ENCODE data around the gene EPS8L3. TPM values are rescaled to one million over a fixed set of nuclear protein-coding genes. Genes with fewer than 3 reads are reported as not detected.

The EPS8L3 gene
- total RNA-seq, 4 donors from 2014 or later, result not detected

DNA sequence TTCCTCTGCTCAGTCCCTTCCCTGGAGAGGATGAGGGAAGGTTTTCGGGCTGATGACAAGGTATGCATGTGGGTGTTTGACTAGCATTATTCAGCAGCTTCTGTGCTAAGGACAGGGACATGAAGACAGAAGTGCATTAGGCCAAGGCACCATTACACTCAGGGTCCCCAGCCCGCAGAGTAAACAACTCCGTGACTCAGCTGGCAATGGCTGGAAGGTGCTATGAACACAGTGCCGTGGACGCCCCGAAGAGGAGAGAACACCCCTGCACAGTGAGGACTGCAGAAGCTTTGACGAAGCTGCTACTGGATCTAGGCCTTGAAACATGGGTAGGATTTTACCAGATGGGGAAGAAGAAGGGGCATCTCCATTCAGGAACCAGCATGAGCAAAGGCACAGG lies 13.7 kb upstream of the EPS8L3 start:
- TF ChIP-seq POLR2A (IDR thresholded peaks at IDR 0.05), result no peak
- TF ChIP-seq, protein P1, sequence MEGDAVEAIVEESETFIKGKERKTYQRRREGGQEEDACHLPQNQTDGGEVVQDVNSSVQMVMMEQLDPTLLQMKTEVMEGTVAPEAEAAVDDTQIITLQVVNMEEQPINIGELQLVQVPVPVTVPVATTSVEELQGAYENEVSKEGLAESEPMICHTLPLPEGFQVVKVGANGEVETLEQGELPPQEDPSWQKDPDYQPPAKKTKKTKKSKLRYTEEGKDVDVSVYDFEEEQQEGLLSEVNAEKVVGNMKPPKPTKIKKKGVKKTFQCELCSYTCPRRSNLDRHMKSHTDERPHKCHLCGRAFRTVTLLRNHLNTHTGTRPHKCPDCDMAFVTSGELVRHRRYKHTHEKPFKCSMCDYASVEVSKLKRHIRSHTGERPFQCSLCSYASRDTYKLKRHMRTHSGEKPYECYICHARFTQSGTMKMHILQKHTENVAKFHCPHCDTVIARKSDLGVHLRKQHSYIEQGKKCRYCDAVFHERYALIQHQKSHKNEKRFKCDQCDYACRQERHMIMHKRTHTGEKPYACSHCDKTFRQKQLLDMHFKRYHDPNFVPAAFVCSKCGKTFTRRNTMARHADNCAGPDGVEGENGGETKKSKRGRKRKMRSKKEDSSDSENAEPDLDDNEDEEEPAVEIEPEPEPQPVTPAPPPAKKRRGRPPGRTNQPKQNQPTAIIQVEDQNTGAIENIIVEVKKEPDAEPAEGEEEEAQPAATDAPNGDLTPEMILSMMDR (IDR thresholded peaks at IDR 0.05), result no peak
- no peak for TF ChIP-seq EP300 (IDR thresholded peaks at IDR 0.05)
- TF ChIP-seq POLR2AphosphoS5 (IDR thresholded peaks at IDR 0.05), result no peak
- peak; percentile 48 to 60 for DNase-seq (ENCODE audit: low spot score in 2 of 2)
- H3K9me3 ChIP-seq, result no peaks in the 10 kb centered on the region
- no peak overlapping the region for H3K27ac ChIP-seq
- no peaks in the 10 kb centered on the region for H3K27me3 ChIP-seq
- WGBS, result 78% methylated on average over 7 of the region's 7 CpGs
- no peak overlapping the region for H3K4me3 ChIP-seq
- H3K36me3 ChIP-seq, result no peaks in the 10 kb centered on the region
- peaks cover 9% of the 10 kb centered on the region for H3K4me1 ChIP-seq

DNA sequence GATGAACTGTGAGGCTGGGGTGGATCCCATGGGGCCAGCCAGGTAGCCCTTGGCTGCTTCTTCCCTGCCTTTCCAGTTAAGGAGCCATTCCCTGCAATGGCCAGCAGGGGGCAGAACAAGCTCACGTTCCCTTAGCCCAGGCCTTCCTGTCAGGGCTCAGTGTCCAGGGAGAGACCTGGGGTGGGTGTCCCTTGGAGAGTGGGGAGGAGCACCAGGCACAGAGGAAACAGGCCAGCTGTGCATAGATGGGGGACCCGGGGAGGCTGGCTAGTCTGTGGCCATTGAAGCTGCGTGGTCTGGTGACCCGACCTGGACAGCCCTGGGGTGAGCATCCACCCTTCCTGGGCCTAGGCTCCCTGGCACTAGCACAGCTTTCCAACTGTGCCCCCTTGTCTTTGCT lies 13.2 kb upstream of the EPS8L3 start:
- WGBS, result 8% methylated on average over 2 of the region's 4 CpGs
- H3K9me3 ChIP-seq, result no peaks in the 10 kb centered on the region
- H3K4me3 ChIP-seq, result no peak overlapping the region
- TF ChIP-seq, protein P1 (IDR thresholded peaks at IDR 0.05), result peak; percentile 90 to 93
- no peak for TF ChIP-seq POLR2A (IDR thresholded peaks at IDR 0.05)
- no peak for TF ChIP-seq EP300 (IDR thresholded peaks at IDR 0.05)
- TF ChIP-seq POLR2AphosphoS5 (IDR thresholded peaks at IDR 0.05), result peak in 1 of 3 donors; percentile 29
- no peaks in the 10 kb centered on the region for H3K27me3 ChIP-seq
- H3K27ac ChIP-seq, result no peak overlapping the region
- peaks cover 9% of the 10 kb centered on the region for H3K4me1 ChIP-seq
- peak; percentile 88 to 90 for DNase-seq (ENCODE audit: low spot score in 2 of 2)
- H3K36me3 ChIP-seq, result no peaks in the 10 kb centered on the region

DNA sequence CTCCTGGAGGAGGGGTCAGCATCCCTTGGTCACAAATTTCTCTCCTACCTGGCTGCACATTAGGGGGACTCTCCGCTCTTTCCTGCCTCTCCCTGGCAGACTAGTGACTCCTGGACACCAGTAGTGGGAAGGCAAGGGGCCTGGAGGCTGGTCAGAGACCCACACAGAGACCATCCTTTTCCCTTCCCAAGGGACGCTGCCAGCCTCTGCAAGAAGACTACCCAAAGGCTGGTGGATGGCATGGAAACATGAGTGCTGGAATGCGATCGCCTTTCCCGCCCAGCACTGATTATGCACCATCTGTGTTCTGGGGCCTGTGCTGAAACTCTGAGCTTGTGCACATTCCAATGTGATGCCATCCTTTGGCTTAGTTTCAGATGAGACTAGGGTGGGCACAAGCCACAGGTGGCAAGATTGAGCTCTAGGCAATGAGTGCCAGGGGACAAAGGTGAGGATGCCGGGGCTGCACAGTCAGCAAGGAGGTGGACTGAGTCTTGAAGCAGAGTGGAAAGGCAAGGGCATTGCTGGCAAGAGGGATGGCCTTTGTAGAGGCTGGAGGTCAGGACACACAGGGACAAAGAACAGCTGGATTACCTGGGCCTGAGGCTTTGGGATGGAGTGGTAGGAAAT lies 12.6 kb upstream of the EPS8L3 start:
- DNase-seq (ENCODE audit: low spot score in 2 of 2), result peak; percentile 37 to 73
- WGBS, result 76% methylated on average over 6 of the region's 6 CpGs
- no peak overlapping the region for H3K4me3 ChIP-seq
- no peaks in the 10 kb centered on the region for H3K36me3 ChIP-seq
- no peak overlapping the region for H3K27ac ChIP-seq
- peaks cover 9% of the 10 kb centered on the region for H3K4me1 ChIP-seq
- H3K27me3 ChIP-seq, result no peaks in the 10 kb centered on the region
- TF ChIP-seq EP300 (IDR thresholded peaks at IDR 0.05) (no peak), POLR2AphosphoS5 (IDR thresholded peaks at IDR 0.05) (no peak)
- TF ChIP-seq, protein P1 (IDR thresholded peaks at IDR 0.05), result no peak
- no peaks in the 10 kb centered on the region for H3K9me3 ChIP-seq

DNA sequence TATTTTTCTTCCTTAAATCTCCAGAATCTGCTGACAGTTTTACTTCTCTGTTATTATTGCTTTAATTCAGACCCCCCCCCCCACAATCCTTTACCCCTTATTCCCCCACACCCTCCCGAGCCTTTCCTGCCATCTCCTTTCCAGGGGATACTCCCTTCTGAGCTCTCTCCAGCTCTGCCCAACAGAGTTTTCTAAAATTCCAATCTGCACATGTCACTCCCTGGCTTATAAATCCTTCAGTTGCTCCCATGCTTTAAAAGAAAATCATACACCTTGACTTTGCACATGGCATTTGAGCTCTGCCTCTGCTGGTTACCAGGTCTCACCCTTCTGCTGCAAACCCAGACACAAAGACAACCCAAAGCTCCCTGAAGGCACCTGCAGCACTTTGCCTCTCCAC lies 11.7 kb upstream of the EPS8L3 start:
- H3K9me3 ChIP-seq, result no peaks in the 10 kb centered on the region
- H3K27me3 ChIP-seq, result no peaks in the 10 kb centered on the region
- TF ChIP-seq POLR2AphosphoS5 (IDR thresholded peaks at IDR 0.05), result no peak
- no peak for TF ChIP-seq EP300 (IDR thresholded peaks at IDR 0.05)
- DNase-seq (ENCODE audit: low spot score in 2 of 2), result peak in 1 of 2 donors; percentile 31
- 11% methylated on average over 1 of the region's 1 CpG for WGBS
- H3K27ac ChIP-seq, result no peak overlapping the region
- no peaks in the 10 kb centered on the region for H3K36me3 ChIP-seq
- peaks cover 9% of the 10 kb centered on the region for H3K4me1 ChIP-seq
- H3K4me3 ChIP-seq, result no peak overlapping the region

DNA sequence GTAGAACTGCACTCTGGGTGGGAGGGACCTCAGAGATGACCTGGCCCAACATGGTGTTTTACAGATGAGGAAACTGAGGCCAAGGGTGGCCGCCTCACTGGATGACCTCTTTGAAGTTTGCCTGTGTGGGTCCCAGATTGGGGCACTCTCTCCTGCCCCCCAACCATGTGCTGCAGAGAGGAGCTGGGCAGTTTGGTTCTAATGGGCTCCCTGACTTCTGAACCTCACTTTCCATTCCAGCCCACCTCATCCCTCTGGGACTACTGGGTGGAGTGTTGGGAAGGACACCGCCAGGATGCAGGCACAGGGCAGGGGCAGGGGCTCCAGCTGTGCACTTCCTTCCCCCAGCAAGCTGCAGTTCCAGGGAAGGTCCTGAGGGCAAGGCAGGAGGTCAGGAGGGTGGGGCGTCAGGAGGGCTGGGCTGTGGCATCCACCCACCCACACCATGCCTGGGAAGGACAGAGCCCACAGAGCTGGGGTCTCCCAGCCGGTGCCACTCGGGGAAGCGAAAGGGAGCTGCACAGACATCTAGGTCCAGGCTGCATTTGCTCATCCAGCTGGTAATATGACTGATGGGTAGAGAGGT lies 10.3 kb upstream of the EPS8L3 start:
- WGBS, result 51% methylated on average over 6 of the region's 6 CpGs
- H3K27ac ChIP-seq, result no peak overlapping the region
- no peak for TF ChIP-seq EP300 (IDR thresholded peaks at IDR 0.05)
- TF ChIP-seq, protein P1 (IDR thresholded peaks at IDR 0.05), result no peak
- TF ChIP-seq POLR2A (IDR thresholded peaks at IDR 0.05), result no peak
- TF ChIP-seq POLR2AphosphoS5 (IDR thresholded peaks at IDR 0.05), result no peak
- DNase-seq (ENCODE audit: low spot score in 2 of 2), result peak in 1 of 2 donors; percentile 67
- H3K27me3 ChIP-seq, result no peaks in the 10 kb centered on the region
- no peak overlapping the region for H3K4me3 ChIP-seq
- H3K9me3 ChIP-seq, result no peaks in the 10 kb centered on the region
- peaks cover 9% of the 10 kb centered on the region for H3K4me1 ChIP-seq
- no peaks in the 10 kb centered on the region for H3K36me3 ChIP-seq

All from suprapubic skin (tissue), 4 donors.